Gastrocnemius medialis (tissue), 4 donors: Measurements from ENCODE around the gene RAB34.

ENCODE experiments used
- POLR2A ChIP-seq, 2 donors: fragments of 450-650 bp; IDR thresholded peaks; one replicate each; pipeline ENCODE4 v1.6.1; 2017; ENCODE audit warnings: antibody characterized with exemption in 2 of 2, mild to moderate bottlenecking in 2 of 2, moderate library complexity in 2 of 2
- TF ChIP-seq, protein P1 (sequence below), 5 experiments: fragments of 450-650 bp in 3 of 5; fragments of 200-600 bp in 2 of 5; sonication (generic) in 2 of 5; IDR thresholded peaks in 4 of 5; conservative IDR thresholded peaks in 1 of 5; 1 replicate in 4 of 5; 2 replicates in 1 of 5; pipeline ENCODE4 v1.5.1; 2016 to 2019; ENCODE audit warnings: antibody characterized with exemption in 5 of 5, mild to moderate bottlenecking in 3 of 5, moderate library complexity in 3 of 5

GRCh38 chr17:28738680-28739384 is 21.2 kb upstream of the RAB34 start:
- TF ChIP-seq POLR2A (IDR thresholded peaks at IDR 0.05), result no peak
- TF ChIP-seq, protein P1, sequence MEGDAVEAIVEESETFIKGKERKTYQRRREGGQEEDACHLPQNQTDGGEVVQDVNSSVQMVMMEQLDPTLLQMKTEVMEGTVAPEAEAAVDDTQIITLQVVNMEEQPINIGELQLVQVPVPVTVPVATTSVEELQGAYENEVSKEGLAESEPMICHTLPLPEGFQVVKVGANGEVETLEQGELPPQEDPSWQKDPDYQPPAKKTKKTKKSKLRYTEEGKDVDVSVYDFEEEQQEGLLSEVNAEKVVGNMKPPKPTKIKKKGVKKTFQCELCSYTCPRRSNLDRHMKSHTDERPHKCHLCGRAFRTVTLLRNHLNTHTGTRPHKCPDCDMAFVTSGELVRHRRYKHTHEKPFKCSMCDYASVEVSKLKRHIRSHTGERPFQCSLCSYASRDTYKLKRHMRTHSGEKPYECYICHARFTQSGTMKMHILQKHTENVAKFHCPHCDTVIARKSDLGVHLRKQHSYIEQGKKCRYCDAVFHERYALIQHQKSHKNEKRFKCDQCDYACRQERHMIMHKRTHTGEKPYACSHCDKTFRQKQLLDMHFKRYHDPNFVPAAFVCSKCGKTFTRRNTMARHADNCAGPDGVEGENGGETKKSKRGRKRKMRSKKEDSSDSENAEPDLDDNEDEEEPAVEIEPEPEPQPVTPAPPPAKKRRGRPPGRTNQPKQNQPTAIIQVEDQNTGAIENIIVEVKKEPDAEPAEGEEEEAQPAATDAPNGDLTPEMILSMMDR (IDR thresholded peaks at IDR 0.05 in 4 of 5, conservative IDR thresholded peaks at IDR 0.05 in 1 of 5), result no peak
